Hippocampal formation (tissue), 2 donors: Measurements from ENCODE around the gene TMEM132A.
A peak's percentile ranks its signal among the peaks of the same experiment; 100 is the strongest.

Source experiments
- DNase-seq, 2 donors: peaks; one replicate each; lab custom pipeline; 2025; lab: John Stamatoyannopoulos, UW

The TMEM132A gene

DNA sequence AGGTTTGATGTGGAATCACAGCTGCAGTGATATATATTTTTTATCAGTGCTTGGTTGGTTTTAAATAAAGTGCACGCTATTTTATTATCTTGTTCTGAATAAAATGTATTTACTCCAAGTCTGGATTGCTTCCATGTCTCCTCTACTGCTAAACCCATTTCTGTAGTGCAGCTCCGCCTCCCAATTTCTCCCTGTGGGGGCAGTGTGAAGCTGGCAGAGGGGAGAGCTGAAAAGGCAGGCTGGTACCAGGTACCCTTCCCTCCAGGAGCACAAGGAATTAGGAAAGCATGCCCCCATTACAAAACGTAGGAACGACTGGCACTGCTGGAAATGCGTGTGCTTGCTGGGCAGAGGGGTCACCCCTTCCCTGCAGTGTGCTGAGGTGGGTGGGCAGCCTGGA is 934 bp upstream of the TMEM132A start:
- no peak for DNase-seq

- DNase-seq: no peak
Measured at GRCh38 chr11:60923800-60924109, 505 bp upstream of the TMEM132A start.

DNA sequence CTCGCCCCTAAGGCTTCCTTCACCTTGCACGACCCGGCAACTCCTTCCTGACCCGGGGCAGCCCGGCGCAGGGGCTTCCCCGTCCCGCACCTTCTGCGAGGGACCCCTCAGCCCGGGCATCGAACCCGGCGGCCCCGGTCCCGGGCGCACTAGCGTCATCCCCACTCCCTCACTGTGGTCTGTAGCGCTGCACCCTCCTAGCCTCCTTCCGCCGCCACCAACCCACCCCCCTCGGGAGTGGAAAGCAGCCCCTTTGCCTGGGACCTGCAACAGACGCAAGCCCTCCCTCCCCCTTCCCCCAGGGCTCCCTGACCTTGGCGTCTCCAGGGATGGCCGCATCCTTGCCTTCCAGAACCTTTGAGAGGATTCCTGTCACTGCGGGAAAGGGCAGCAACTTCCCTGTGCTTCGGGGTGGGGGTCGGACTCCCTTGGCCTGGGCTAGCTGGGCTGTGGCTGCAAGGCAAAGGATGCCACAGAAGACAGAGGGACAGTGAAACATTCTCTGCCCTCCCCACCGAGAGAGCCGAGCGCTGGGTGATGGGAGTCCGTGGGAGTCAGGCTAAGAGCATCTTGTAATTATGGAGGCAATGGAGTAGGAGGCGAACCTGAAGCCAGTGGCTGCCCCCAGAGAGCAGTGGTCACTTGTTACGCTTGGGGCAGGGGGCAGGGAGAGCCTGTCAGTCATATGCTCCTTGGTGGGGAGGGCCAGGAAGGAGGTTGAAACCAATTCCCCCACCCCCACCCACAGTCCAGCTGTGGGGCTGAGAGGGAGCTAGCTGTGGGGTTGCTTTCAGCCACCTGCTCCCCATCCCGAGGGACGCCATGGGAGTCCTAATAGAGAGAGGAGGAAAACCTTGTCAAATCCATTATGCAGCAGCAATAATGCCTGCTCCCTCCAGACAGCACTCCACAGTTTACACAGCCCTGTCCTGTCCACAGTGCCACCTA is 920 bp downstream of the TMEM132A start:
- no peak for DNase-seq

DNA sequence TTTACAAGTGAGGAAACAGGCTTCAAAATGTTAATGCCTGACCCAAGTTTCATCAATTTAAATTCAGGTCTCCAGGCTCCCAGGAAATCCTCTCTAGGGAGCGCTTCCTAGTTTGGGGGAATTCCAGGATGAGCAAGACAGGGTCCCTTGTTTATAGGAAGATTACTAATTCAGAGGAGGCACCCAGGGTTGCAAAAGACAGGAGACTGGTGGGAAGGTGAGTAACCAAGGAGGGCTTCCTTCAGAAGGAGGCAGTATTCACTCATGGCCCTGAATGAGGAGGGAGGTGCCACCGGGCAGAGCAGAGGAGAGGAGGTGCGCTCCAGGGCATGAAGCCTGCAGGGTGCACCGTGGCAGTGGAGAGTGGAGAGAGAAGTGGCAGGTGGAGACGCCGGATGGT is 1.6 kb downstream of the TMEM132A start:
- no peak for DNase-seq

DNA sequence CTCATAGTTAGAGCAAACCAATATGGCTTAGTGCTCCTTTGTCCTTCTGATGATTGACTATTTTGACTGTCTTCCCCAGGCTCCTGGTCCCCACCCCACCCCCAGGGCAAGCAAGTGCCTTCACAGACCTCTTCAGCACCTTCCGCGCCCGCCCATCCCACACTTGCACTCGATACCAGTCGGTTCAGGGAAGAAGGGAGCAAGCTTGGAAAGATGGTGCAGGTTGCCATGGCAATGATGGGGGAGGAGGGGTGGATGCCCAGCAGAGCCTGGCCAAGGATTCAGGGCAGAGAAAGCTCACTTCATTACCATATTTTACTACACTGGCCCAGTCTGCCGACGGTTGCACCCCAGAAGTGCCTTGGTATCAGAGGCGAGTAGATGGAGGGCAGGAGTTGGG is 2.2 kb downstream of the TMEM132A start:
- peak; percentile 26 to 27 for DNase-seq

DNA sequence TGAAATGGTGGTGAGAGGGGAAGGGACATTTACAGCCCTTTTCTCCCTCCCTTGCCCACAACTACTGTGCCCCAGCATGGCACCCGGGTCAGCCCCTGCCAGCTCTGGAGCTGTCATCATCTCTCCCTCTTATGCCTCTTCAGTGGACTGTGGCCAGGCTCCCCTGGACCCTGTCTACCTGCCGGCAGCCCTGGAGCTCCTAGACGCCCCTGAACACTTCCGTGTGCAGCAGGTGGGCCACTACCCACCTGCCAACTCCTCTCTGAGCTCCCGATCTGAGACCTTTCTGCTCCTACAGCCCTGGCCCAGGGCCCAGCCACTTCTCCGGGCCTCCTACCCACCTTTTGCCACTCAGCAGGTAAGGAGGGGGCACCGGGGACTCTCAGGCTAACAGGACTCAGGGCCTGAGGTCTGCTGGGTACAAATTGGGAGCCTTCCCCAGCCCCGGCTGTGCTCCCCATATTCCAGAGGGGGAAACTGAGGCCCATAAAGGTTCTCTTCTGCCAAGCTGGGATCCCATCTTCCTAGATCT is 2.9 kb downstream of the TMEM132A start:
- no peak for DNase-seq

DNA sequence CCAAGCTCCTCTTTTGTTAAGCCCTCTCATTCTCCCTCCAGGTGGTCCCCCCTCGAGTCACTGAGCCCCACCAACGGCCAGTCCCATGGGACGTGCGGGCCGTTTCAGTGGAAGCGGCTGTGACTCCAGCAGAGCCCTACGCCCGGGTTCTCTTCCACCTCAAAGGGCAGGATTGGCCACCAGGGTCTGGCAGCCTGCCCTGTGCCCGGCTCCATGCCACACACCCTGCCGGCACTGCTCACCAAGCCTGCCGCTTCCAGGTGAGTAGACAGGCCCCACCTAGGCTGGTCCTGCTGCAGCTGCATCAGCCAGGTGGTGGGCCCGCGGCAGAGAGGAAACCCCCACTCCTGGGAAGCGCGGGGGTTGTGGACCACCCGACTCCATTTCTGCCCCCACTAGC is 3.3 kb downstream of the TMEM132A start:
- DNase-seq: no peak

- no peak for DNase-seq
Measured at GRCh38 chr11:60928563-60929001, 4.3 kb downstream of the TMEM132A start.

DNA sequence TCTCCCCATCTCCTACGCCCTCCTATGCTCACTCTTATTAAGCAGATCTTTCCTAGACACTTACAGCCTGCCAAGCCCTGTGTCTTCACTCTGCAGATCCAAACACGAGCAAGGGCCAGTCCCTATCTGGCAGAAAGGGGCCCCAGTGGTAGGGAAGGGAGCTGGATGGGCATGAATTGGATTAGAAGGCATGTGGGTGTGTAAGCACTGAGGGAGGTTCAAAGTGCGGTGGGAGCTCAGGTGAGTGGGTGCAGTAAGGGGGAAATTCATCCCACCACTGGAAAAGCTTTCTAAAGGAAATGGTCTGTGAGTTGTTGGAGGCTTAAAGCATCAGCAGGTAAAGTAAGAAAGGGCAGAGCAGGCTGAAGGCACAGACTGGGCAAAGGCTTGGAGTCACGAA is 5.5 kb downstream of the TMEM132A start:
- no peak for DNase-seq

DNA sequence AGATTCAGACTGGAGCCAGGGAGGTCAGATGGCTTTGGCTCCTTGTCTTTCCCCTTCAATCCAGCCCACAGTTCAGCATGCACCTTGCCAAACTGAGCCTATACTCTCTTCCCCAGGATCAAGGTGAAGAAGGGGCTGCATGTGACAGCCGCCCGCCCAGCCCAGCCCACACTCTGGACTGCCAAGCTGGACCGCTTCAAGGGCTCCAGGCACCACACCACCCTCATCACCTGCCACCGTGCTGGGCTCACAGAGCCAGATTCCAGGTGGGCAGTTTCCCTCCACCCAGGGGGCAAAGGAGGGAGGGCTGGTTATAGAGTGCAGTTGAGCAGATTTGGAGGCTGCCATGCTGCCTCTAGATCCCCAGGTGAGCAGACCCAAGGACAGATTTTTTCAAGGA is 6.1 kb downstream of the TMEM132A start:
- DNase-seq: no peak

- no peak for DNase-seq
Measured at GRCh38 chr11:60931917-60932316, 7.7 kb downstream of the TMEM132A start.

GRCh38 chr11:60932605-60933356 is 8.5 kb downstream of the TMEM132A start:
- no peak for DNase-seq

- no peak for DNase-seq
Measured at GRCh38 chr11:60933416-60934123, 9.3 kb downstream of the TMEM132A start.

DNA sequence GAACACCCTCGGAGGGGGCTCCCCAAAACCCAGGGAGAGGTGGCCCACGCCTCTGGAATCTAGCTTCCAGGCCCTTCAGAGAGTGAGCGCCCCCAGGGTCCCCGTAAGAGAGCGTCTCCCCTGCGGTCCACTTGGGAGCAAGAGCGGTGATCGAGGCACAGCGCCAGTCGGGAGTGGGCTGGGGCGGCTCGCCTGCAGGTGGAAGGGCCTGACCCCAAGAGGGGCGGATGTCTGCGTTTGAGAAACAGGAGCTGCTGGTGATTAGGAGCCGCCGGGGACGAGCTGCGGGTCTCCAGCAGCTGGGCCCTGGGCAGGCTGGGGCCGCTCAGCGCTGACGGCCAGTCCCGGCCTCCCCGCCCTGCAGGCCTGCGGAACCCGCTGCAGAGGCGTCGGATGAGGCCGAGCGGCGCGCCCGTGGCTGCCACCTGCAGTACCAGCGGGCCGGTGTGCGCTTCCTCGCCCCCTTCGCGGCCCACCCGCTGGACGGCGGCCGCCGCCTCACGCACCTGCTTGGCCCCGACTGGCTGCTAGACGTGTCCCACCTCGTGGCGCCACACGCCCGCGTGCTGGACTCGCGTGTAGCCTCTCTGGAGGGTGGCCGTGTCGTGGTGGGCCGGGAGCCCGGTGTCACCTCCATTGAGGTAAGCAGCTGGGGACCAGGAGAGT is 10.0 kb downstream of the TMEM132A start:
- no peak for DNase-seq

DNA sequence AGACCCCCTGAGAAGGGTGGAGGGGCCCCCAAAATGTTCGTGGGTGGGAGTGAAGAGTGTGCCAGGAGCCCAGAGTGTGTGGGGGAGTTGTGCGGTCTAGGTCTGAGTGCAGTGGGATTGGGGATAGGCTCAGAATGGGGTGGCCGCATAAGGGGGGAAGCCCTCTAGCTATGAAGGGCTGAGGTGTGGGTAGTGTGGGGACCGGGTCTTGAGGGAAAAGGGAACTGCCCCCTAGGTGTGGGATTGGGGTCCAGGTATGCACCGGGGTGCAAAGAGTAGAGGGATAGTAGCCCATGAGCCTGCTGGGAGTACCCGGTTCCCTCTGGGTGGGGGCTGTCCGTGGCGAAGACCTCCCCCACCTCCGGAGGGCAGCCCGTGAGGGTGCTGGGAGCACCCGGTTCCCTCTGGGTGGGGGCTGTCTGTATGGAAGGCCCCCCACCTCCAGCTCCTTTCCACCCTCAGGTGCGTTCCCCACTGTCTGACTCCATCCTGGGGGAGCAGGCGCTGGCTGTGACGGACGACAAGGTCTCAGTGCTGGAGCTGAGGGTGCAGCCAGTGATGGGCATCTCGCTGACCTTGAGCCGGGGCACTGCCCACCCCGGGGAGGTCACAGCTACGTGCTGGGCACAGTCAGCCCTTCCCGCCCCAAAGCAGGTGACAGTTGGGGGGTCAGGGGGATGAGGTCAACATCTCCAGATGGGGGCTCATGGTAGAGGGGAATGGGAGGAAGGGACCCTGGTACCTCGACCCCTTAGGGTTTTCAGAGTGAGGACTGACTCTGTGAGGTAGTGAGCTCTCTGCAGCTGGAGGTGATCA is 10.7 kb downstream of the TMEM132A start:
- DNase-seq: no peak

DNA sequence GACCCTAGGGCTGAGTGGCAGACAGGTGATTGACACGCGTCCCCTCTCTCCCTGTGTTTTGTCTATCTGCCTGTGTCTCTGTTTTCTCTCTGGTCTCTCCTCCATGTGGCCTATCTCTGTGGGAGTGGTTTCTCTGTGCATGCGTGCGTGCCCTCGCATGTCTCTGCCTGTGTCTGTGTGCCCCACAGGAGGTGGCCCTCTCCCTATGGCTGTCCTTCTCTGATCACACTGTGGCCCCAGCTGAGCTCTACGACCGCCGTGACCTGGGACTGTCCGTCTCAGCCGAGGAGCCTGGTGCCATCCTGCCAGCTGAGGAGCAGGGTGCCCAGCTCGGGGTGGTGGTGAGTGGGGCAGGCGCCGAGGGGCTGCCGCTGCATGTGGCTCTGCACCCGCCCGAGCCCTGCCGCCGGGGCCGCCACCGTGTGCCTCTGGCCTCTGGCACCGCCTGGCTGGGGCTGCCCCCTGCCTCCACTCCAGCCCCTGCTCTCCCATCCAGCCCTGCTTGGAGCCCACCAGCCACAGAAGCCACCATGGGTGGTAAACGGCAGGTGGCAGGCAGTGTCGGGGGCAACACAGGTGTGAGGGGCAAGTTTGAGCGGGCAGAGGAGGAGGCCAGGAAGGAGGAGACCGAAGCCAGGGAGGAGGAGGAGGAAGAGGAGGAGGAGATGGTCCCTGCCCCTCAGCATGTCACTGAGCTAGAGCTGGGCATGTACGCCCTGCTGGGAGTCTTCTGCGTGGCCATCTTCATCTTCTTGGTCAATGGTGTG is 11.6 kb downstream of the TMEM132A start:
- DNase-seq: no peak

- no peak for DNase-seq
Measured at GRCh38 chr11:60936467-60937143, 12.3 kb downstream of the TMEM132A start.

- DNase-seq: no peak
Measured at GRCh38 chr11:60937144-60937527, 12.9 kb downstream of the TMEM132A start.

GRCh38 chr11:60937811-60938210 is 13.6 kb downstream of the TMEM132A start:
- no peak for DNase-seq

- no peak for DNase-seq
Measured at GRCh38 chr11:60938500-60938899, 14.2 kb downstream of the TMEM132A start.
